Measurements from ENCODE around the gene TYRP1.

- no peak for TF ChIP-seq CTCF (IDR thresholded peaks at IDR 0.05)
- TF ChIP-seq POLR2A (IDR thresholded peaks at IDR 0.05): no peak
These were observed 23.2 kb upstream of the TYRP1 start for GRCh38 chr9:12670006-12670405.

Data from sigmoid colon (tissue), 3 donors.